NCI-H446 (cell line): Measurements from ENCODE around the gene CDK13.

ENCODE experiments used
- DNase-seq, 2 experiments: peaks; one replicate each; lab custom pipeline; 2025; lab: John Stamatoyannopoulos, UW

Gene CDK13

DNA sequence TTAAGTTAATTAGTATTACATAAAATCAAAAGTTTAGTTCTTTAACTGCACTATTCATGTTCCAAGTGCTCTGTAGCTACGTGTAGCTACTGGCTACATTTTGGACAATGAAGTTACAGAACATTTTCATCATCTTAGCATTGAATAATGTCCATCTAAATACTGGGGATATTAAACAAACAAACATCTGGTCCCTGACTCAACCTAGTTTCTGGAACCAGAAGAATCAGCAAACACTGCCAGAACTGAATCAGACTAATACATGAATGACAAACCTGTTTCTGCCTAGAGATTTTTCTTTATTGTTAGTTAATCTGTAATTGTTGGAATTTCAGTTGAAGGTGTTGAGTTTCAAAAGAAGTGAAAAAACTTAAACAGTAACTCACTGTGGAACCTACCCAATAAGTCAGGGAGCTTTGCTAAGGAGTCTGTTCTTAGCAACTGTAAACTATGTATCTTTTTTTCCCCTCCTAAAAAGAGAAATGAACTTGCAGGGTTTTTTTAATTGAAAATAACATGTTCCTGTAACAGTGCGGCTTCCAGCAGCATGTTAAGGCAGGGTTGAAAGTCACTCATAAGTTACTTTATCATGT, 58.3 kb downstream of the CDK13 start:
- no peak for DNase-seq

DNA sequence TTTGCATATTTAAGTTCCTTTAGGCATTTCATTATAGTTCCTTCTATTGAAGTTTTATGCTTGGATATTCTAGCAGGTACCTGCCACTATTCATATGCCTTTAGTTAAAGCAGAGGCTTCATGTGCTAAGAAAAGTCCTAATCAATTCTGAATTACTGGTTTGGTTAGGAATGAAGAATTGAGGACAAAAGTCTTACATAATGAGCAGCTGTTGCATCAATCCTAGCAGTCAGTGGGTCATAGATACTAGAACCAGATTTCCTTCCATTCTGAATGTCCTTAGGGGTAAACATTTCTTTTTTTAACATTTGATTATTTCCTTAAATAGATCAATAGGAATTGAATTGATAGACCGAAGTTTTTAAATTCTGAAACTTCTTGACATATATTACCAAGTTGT, 59.2 kb downstream of the CDK13 start:
- no peak for DNase-seq

DNA sequence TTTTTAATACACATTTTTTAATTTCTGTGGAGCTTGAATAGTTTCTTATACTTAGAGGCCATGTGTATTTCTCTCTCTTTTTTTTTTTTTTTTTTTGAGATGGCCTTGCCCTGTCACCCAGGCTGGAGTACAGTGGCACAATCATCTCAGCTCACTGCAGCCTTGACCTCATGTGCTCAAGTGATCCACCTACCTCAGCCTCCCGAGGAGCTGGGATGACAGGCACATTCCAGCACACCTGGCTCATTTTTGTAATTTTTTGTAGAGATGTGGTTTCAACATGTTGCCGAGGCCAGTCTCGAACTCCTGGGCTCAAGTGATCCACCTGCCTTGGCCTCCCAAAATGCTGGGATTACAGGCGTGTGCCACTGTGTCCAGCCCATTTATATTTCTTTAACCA, 64.3 kb downstream of the CDK13 start:
- no peak for DNase-seq

DNA sequence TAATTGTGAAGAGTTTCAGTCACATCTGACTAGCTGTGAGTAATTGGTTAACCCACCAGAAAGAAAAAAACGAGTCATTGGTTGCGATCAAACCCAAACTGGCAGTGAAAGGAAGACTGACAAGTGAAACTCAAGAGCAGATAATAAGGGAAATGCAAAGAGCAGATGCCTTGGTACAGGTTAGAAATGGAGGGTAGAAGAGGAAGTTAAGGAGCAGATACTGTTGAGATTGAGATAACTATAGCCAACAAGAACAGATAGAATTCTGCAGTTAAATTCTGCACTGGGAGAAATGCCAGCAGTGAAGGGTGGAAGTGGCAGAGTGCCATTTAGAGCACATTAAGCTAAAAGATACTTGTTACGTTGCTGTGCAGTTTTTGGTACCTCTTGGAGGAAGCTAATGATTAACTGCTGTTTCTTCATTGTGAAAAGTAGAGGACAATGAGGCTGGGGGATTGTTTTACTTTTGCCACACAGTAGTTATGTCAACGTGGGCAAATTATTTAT, 65.8 kb downstream of the CDK13 start:
- DNase-seq, result peak; percentile 38 to 80

DNA sequence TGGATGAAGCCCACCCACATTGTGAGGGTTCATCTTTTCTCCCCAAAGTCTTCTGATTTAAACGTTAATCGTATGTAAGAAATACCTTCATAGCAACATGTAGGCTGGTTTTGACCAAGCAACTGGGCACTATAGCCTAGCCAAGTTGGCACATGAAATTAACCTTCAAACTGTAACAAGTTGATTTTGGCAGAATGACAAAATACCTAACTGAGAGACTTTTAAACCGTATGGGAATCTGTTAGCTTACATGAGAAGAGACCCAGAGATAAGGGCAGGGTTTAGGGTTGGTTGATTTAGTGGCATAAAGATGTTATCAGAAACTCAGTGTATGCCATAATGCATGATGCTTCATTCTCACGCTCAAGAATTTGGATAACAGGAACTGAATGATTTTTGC, 69.5 kb downstream of the CDK13 start:
- no peak for DNase-seq

DNA sequence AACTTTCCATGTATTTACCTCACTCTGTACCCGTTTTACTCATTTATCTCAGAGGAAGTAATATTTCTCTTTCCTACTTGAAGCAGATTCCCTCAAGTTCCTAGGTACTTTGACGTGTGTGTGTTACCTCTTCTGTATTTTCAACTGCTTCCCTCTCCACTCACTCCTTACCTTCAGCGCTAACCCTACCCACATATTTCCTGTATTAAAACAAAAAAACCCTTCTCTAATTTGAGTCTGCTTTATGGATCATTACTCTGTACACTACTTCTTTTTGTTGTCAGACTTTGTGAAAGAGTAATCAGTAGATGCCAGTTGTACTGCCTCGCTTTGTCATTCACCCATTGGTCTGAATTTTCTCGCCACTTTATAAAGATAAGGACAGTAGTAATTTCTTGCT, 74.0 kb downstream of the CDK13 start:
- no peak for DNase-seq

DNA sequence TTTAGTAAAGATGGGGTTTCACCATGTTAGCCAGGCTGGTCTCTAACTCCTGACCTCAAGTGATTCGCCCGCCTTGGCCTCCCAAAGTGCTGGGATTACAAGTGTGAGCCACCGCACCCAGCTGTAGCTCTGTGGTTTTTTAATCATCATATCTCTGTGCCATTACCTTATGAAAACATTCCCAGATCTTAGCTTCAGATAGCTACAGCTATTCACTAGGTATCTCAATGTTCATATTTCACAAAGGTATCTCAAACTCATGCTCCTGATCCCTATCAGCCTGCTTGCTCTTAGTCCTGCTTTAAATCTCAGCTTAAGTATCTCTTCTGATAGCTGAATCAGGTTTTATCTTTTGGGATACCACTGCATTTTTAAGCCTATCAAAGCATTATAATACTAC, 74.8 kb downstream of the CDK13 start:
- no peak for DNase-seq

DNA sequence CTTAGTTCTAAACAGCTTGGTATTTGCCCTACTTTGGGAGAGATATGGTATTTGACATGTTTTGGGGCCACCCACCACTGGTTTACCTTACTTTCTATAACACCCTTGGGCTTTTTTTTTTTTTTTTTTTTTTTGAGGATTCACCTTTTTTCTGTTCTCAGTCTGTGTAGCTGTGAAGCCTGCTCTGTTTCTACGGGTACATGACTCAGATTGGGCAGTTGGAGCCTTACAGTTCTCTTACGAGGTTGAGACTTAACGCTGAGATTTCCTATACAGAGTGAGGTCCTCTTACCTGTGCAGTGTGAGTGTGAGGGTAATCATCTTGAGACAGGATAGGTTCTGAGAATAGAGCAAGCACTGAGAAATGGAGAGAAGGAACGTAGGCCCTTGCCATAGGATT, 77.5 kb downstream of the CDK13 start:
- DNase-seq, result no peak

DNA sequence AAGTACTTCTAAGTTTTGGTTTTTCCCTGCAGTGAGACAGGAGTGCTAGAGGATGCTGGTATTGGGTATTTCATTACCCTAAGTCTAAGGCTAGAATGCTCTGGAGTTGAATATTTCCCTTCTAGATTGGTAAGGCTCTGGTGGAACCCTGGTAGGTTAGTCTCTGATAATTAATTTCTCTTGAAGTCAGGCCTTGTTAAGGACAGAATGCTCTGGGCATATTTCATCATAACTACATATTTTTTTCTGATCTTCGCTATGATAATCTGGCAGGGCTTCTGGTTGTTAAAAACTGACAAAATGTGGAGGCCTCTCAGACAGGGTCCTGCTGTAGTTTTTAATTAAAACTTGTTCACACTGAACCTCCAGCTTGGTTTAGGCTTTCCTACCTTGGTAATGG, 83.8 kb downstream of the CDK13 start:
- DNase-seq, result no peak

DNA sequence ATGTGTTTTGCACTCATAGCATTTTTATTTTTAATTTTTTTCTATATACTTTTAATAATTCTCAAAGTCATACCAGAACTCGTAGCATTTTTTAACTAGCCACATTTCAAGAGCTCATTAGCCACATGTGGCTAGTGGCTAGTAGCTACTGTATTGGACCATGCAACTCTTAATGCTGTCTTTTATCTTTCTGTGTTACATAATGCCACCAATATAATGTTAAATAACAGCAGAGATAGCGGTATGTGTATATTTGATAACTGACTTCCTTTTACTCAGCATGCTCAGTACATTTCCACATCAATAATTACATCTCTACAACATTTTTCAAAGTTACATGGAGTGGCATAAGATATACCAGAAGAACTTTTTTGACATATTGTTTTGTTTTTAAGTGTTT, 91.4 kb downstream of the CDK13 start:
- no peak for DNase-seq

DNA sequence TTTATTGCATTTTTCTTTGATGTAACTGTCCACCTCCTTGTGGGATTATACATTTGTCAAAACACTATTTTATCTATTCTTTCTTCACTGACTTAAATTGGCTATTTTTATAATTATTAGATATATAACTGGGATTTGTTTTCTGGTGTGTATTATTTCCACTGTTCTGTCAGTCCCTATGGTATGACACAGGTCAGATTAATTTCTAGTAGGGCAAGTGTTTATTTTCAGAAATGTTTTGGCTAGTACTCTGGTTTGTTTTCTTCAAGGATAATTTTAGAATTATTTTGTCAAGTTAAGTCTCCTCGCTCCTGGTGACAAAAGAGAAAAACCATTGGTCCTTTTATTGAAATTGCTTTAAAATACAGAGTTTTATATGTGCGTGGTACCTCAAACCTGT, 93.1 kb downstream of the CDK13 start:
- DNase-seq, result no peak

DNA sequence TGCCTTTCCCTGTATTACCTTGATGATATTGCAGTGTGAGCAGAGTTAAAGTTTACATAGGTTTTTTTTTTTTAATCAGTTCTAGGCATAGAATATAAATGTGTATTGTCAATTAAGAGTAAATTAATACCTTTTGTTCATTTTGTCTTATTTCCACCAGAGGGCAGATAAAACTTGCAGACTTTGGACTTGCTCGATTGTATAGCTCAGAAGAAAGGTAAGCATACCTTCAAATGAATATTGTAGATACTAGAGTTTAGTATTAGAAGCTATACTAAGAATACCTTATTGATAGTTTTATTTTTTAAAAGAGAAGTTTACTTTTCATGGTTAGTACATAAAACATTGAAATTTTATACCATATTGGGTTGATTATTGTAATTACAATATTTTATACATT, 97.6 kb downstream of the CDK13 start:
- DNase-seq, result no peak

DNA sequence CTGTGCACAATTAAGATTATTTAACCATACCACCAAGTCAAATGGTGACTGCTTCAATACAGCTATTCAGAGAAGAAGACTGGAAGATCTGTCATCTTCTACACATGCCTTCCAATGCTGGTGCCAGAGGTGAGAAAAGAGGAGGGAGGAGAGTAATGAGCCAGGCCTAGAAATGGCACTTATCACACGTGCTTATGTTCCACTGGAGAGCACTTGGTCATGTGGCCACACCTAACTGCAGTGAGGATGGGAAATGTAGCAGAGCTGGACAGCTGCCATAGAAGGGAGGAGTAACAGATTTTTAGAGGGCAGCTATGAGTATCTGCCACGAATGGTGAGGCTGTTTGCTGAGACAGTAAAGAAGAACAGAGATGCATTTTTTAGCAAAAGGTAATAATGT, 107.2 kb downstream of the CDK13 start:
- DNase-seq, result peak in 1 of 2 experiments; percentile 37

DNA sequence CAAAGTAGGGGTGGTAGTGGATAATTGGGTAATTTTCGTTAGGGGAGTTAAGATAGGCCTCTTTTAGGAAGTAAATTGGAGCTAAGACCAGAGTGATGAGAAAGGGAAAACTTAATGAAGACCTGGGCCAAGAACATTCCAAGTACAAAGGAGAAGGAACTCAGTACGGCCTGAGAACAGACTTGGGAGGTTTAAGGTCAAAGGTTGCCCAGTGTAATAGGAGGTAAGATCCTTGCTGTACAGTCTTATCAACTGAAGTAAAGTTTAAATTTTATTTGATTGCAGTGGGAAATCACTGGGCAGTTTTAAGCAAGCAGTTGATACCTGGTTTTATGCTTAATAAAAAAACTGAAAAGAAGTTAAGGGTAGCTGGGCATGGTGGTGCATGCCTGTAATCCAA, 108.0 kb downstream of the CDK13 start:
- DNase-seq, result no peak

DNA sequence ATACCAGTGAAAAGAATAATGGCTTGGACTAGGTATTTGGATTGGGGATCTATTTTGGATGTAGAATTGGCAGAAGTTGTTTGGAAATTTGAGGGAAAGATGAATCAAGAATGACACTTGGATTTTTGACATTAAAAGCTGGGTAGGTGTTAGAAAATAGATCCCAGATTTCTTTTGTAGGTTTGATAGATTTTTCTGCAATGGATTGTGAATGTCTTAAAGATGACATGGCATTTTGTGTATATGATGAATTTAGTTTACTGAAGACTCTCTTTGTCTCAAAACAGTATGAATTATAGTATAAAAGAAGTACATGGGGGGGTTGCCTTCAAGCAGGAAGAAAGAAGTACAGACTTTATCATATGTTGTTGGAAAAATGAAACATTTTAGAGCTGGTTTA, 108.6 kb downstream of the CDK13 start:
- no peak for DNase-seq

DNA sequence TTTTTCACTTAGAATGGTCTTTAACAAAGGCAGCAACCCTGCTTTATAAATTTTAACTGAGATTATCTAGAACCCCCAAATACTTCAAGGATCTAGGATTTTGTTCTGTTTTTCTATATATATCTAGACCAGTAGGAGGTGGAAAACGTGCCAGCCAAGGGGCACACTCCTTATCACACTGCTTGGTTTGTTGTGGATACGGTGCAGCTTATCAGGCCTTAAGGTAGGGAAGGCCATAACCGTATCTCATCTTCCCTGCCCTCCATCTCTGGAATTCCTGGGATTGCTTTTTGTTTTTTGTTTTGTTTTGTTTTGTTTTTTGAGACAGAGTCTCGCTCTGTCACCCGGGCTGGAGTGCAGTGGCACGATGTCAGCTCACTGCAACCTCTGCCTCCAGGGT, 109.0 kb downstream of the CDK13 start:
- DNase-seq, result no peak

DNA sequence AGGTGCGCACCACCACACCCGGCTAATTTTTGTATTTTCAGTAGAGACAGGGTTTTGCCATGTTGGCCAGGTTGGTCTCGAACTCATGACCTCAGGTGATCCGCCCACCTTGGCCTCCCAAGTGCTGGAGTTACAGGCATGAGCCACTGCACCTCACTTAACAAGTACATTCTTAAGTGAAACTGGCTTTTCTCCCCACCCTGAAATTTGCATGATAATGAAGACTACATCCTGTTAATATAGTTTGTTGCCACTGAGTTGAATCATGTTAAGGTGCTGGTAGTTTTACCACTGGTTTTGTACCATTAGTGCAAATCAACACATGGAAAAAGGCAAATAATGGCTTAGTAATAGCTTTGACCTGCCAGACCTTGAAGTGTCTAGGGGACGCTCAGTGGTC, 122.2 kb downstream of the CDK13 start:
- no peak for DNase-seq

DNA sequence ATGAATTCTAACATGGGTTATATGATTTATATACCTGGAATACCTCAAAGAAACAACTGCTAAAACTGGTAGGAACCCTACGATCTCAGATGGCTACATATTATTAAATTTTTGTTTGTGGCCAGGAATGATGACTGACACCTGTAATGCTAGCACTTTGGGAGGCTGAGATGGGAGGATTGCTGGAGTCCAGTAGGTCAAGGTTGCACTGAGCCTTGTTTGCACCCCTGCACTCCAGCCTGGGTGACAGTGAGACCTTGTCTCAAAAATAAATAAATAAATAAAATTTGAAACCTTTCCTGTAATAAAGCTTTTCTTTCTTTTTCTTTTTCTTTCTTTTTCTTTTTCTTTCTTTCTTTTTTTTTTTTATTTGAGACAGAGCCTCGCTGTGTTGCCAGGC, 123.2 kb downstream of the CDK13 start:
- DNase-seq, result no peak

DNA sequence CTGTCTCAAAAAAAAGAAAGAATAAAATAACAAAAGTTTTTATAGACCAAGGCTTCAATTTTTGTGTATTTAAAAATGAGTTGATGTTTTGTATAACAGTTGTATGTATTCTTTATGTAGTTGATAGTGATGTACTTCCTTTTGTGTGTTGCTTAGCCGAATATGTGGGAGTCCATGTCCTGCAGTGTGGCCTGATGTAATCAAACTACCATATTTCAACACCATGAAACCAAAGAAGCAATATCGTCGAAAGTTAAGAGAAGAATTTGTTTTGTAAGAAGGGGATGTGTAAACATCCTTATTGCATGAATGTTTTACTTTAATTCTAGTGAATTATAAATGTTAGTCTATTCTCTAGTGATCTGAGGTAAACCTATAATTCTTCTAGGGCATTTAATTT, 127.8 kb downstream of the CDK13 start:
- no peak for DNase-seq

DNA sequence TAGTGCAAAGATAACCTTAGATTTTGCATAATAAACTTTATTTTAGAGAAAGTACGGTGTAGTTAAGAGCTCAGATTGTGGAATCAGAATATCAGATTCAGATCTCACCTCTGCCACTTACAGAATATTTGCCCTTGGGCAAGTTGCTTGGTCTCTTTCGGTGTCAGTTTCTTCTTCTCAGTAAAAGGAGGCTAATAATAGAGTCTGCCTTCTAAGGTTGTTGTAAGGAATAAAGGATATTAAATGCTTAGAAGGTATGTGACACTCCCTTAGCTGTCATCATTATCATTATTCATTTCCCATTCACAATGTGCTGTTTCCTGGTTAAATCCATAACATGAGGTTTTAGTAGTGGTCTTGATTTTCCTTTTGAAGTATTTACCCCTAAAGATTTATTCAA, 142.1 kb downstream of the CDK13 start:
- no peak for DNase-seq

DNA sequence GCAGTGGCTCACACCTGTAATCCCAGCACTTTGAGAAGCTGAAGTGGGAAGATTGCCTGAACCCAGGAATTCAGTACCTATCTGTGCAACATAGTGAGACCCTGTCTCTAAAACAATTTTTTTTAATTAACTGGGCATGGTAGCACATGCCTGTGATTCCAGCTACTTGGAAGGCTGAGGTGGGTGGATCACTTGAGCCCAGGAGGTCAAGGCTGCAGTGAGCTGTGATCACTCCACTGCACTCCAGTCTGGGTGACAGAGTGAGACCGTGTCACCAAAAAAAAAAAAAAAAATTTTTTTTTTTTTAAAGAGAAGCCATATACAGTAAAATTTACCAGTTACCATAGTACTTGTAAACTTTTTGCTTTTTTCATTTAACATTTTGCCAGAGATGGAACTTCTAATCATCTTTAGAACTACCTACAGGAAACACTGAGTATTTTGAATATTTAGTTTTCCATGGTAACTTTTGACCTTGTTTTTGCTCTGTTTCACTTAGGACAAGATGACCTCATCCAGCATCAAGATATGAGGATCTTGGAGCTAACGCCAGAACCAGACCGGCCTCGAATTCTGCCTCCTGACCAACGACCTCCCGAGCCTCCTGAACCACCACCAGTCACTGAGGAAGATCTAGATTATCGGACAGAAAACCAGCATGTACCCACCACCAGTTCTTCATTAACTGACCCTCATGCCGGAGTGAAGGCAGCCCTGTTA, 143.7 kb downstream of the CDK13 start:
- DNase-seq, result no peak

DNA sequence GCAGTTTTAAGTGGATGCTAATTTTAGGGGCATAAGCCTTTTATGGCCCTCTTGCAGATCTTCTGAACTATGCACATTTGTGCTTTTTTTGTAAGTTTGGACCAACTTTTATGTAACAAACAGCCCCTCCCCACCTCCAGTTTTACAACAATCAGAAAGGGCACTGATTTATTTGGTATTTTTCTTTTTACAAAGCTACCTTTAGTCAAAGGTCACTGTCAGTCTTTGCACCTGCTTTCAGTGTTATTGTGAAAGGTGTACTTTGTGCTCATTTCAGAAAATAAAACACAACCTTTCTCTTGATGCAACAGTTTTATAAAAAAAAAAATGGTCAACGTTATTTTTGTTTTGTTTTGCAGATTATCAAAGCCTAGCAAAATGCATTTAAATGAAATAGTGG, 145.2 kb downstream of the CDK13 start:
- no peak for DNase-seq

DNA sequence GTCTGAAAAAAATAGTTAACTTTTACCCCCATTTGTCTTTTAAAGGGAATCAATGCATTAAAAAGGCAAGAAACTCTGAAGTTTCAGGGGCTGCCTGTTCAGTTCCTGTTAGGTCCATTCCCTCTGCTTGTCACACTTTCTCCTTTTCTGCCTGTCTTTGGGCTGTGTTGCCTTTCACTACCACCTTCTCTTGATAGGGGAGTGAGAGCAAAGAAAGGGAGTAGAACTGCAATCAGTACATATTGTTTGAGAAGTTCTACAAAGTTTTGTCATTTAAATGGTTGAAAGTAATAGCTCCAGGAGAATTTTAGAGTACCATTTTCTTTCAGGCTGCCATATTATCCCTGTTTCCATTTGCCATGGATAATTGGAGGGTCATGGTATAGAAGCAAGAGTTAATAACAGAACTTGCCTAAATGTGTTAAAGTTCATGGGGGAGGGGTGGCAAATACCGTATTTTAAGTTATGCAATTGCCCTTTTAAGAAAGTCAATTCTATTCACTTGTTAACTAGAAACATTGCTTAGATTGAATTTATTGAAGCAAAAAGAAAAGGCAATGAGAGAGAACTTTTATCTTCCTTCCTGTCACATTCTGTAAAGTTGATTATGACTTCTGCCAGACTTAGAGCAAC, 145.8 kb downstream of the CDK13 start:
- no peak for DNase-seq

DNA sequence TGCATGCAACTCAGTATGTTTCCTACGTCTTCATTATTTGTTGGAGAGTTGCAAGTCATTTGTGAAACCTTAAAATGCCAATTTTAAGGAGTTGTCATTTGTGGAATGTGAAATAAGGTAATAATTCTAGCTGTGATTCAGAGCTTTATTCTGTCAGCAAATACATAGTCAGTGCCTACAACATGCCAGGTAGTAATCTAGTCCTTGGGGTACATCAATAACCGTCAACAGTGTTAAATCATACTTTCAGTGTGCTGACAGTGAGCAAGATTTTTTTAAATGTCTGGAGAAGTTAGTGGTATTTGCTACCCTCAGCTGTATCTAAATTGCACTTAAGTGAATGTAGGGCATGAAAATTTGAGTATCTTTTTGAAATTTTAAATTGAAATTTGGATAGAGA, 147.7 kb downstream of the CDK13 start:
- no peak for DNase-seq
